ENCODE measurements around the gene SLC12A8. TPM values are rescaled to one million over a fixed set of nuclear protein-coding genes. Genes with fewer than 3 reads are reported as not detected.

Gene SLC12A8
- total and polyA plus RNA-seq, 9 of the 15 experiments (the other 6 are each of a cell fraction or from before 2014, with no cell fraction given), result 0.04 to 0.33 (median 0.09) TPM; not detected in 4

DNA sequence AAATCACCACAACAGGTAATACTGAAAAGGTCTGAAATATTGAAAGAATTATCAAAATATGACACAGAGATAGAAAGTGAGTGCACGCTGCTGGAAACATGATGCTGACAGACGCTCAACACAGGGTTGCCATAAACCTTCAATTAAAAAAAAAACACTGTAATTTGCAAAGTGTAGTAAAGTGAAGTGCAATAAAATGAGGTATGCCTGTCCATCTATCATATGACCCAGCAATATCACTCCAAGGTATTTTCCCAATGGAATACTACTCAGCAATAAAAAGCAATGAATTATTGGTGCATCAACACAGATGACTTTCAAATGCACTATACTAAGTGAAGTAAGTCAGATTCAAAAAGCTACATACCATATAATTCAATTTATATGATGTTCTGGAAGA, 47.6 kb upstream of the SLC12A8 start:
- Histone ChIP-seq H3K4me3 (no peak overlapping the region), H4K20me1 (replicated peaks; ENCODE audit: control insufficient read depth, insufficient read depth, low read length) (no peaks in the 10 kb centered on the region), H3K4me2 (ENCODE audit: insufficient read depth, low read length) (no peak overlapping the region), H3K4me1 (replicated peaks in 1 of 2; ENCODE audit: control insufficient read depth in 2 of 2, insufficient read depth in 2 of 2, low read length in 2 of 2) (no peaks in the 10 kb centered on the region), H3K36me3 (ENCODE audit: control insufficient read depth, insufficient read depth, low read length) (no peaks in the 10 kb centered on the region), H3K9me1 (ENCODE audit: control insufficient read depth, insufficient read depth, low read length) (no peaks in the 10 kb centered on the region), H3K9me3 (replicated peaks; ENCODE audit: control insufficient read depth, insufficient read depth, low read depth, low read length) (no peaks in the 10 kb centered on the region), H3K27me3 (ENCODE audit: control insufficient read depth in 2 of 2, insufficient read depth in 2 of 2, low read length in 2 of 2) (no peaks in the 10 kb centered on the region), H3K27ac (ENCODE audit: extremely low read depth, low read depth, low read length) (no peak overlapping the region), H3K9ac (ENCODE audit: insufficient read depth in 1 of 2, low read depth in 2 of 2, low read length in 2 of 2) (no peak overlapping the region), H3K79me2 (ENCODE audit: control insufficient read depth, insufficient read depth, low read length) (no peaks in the 10 kb centered on the region), H2AFZ (ENCODE audit: low read depth, low read length) (no peak overlapping the region)
- 90% methylated on average over 2 of the region's 2 CpGs for WGBS (ENCODE audit: insufficient coverage, low coverage, missing lambda C conversion rate)
- intact Hi-C loops (cut with micrococcal nuclease) (no loop called here), in situ Hi-C loops (cut with MboI) (no loop called here)
- DNase-seq (ENCODE audit: extremely low read depth in 1 of 4, low spot score in 3 of 4) (no peak), FAIRE-seq (no peak), ATAC-seq (no peak)
- BruUV-seq (replicated peaks), result no TSS peak
- POLR2A ChIA-PET, result no interaction called here
- CTCF ChIA-PET (ENCODE audit: low intra/inter-chr PET ratio), result no interaction called here
- TF ChIP-seq, protein P1, sequence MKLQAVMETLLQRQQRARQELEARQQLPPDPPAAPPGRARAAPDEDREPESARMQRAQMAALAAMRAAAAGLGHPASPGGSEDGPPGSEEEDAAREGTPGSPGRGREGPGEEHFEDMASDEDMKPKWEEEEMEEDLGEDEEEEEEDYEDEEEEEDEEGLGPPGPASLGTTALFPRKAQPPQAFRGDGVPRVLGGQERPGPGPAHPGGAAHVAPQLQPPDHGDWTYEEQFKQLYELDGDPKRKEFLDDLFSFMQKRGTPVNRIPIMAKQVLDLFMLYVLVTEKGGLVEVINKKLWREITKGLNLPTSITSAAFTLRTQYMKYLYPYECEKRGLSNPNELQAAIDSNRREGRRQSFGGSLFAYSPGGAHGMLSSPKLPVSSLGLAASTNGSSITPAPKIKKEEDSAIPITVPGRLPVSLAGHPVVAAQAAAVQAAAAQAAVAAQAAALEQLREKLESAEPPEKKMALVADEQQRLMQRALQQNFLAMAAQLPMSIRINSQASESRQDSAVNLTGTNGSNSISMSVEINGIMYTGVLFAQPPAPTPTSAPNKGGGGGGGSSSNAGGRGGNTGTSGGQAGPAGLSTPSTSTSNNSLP (IDR thresholded peaks at IDR 0.05; ENCODE audit: borderline replicate concordance, low read depth, low read length), result no peak
- TF ChIP-seq ZNF764 (CRISPR knock-in tag; IDR thresholded peaks at IDR 0.05; ENCODE audit: low read depth) (no peak), SIX5 (IDR thresholded peaks at IDR 0.05; ENCODE audit: borderline replicate concordance in 1 of 2, insufficient read depth in 1 of 2, low read depth in 1 of 2, low read length in 2 of 2) (no peak), REST (IDR thresholded peaks at IDR 0.05; ENCODE audit: borderline replicate concordance) (no peak), REST (CRISPR knock-in tag; IDR thresholded peaks at IDR 0.05; ENCODE audit: low read depth) (no peak), ZKSCAN8 (CRISPR knock-in tag; IDR thresholded peaks at IDR 0.05) (no peak), EP400 (IDR thresholded peaks at IDR 0.05) (no peak), RHOXF2B (CRISPR knock-in tag; conservative IDR thresholded peaks at IDR 0.05) (no peak), FOXA3 (CRISPR knock-in tag; conservative IDR thresholded peaks at IDR 0.05 in 1 of 2, IDR thresholded peaks at IDR 0.05 in 1 of 2) (no peak), L3MBTL2 (IDR thresholded peaks at IDR 0.05) (no peak)
- TF ChIP-seq, protein P2, sequence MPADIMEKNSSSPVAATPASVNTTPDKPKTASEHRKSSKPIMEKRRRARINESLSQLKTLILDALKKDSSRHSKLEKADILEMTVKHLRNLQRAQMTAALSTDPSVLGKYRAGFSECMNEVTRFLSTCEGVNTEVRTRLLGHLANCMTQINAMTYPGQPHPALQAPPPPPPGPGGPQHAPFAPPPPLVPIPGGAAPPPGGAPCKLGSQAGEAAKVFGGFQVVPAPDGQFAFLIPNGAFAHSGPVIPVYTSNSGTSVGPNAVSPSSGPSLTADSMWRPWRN (IDR thresholded peaks at IDR 0.05; ENCODE audit: low read depth), result no peak
- TF ChIP-seq, protein P3, sequence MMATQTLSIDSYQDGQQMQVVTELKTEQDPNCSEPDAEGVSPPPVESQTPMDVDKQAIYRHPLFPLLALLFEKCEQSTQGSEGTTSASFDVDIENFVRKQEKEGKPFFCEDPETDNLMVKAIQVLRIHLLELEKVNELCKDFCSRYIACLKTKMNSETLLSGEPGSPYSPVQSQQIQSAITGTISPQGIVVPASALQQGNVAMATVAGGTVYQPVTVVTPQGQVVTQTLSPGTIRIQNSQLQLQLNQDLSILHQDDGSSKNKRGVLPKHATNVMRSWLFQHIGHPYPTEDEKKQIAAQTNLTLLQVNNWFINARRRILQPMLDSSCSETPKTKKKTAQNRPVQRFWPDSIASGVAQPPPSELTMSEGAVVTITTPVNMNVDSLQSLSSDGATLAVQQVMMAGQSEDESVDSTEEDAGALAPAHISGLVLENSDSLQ (IDR thresholded peaks at IDR 0.05), result no peak
